ELR (cell line): ENCODE measurements around the gene DISP2.

Experiments
- DNase-seq: peaks from one replicate; pipeline ENCODE4 v3.0.0-alpha.2; 2015; ENCODE audit warnings: low read depth

DISP2 gene

GRCh38 chr15:40325700-40326099, 32.3 kb upstream of the DISP2 start:
- DNase-seq, result no peak

GRCh38 chr15:40327457-40327856, 30.6 kb upstream of the DISP2 start:
- DNase-seq, result no peak

DNA sequence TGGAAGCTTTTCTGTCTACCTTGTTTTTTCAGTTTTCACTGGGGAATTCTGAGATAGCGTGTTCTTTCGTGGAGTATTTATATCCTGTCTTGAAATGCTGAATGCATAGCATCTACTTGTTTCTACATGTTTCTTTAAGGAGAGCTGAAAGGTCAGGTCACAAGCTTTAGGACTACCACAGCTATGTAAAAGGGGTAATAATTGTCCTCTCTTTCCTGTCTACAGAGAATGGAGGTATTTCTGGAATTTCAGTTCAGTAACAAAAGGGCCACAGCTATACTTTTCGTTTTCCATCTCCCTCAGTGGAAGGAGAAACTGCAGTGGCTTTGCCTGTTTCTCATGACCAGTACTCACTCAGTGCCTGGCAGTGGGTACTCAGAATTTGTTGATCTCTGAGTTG, 29.8 kb upstream of the DISP2 start:
- DNase-seq, result no peak

- DNase-seq, result no peak
Measured at GRCh38 chr15:40328751-40329150, 29.3 kb upstream of the DISP2 start.

DNA sequence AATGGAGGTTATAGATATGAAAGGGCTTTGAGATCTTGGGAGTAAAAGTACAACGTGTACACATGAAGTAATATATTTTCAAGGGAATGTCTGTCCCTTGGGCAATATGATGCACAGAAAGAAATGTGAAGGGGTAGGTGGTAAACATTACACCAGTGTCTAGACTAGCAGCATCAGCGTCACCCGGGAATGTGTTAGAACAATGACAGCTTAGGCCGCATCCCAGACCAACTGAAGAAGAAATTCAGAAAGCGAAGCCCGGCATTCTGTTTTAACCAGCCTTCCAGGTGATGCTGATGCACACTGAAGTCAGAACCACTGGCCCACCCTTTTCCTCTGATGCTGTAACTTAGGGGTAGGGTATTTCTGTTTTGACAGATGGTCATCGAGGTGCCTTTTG, 28.2 kb upstream of the DISP2 start:
- no peak for DNase-seq

DNA sequence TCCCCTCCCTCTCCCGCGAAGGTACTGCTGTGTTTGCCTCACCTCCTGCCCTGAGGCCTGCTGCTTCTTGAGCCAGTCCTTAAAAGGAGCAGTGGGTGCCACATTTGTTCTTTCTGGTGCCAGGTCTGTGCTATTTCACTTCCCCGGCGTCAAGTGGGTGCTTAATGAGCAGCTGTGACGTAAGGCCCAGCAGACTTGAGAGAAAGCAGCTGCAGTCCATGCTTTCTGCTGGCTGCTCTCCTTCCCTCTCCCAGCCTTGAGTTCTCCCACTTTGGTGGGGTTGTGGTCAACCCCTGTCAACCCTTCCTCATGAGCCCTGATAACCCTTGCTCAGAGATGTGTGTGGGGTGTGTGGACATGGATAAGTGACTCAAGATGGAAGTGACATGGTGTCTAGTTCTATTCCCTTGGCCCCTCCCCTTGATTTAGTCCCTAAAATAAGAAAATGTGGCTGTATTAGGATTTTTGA, 27.6 kb upstream of the DISP2 start:
- no peak for DNase-seq

DNA sequence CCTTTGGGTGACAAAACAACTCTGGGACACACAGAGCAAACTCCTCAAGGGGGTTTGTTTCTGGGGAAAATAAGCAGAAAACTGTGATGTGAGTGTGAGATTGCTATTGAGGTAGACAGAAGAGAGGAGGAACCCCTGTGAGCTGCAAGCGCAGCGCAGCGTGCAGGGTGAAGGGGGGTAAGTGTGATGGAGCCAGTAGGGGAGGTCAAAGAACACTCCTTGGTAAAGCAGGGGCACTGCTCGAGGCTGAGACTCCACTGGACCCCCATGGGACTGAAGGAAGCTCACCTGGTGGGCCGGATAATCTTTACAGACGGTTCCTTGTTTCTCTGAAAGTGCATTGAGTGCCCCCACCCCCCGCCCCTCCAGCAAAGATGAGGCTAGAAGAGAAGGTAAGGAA, 27.0 kb upstream of the DISP2 start:
- no peak for DNase-seq

DNA sequence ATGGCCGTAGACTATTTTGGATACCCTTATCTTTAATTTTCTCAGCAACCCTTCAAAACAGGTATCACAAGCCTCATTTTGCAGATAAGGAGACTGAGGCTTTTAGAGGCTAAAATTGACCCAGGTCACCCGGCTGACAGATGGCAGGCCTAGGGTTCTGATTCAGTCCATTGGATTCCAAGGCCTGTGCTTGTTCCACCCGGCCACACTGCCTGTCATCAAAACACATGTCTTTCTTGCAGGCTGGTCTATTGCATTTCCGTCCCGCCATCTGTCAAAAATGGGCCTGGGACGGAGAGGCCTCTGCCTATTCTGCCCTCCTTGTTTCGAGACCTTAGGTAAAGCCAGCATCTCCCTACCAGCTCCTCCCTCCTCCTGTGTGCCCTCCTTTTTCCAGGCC, 26.4 kb upstream of the DISP2 start:
- no peak for DNase-seq

GRCh38 chr15:40332113-40332781, 25.8 kb upstream of the DISP2 start:
- no peak for DNase-seq

GRCh38 chr15:40333922-40334492, 24.0 kb upstream of the DISP2 start:
- no peak for DNase-seq

DNA sequence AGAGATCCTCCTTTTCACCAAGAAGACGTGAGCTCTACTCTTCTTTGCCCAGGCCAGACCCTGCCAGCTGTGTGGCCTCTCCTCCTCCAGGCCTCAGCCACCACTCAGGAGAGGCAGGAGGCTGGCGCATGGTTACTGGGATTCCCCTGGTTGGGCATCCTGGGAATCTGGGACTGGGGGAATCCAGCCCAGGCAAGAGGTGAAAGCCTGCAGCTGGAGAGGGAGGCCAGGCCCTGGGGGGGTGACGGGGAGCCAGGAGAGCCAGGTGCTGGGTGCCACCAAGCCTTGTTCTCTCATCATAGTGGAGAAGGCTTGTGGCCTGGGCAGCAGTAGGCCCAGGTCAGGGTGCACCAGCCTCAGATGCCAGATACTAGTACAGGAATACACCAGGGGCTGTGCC, 23.5 kb upstream of the DISP2 start:
- no peak for DNase-seq

DNA sequence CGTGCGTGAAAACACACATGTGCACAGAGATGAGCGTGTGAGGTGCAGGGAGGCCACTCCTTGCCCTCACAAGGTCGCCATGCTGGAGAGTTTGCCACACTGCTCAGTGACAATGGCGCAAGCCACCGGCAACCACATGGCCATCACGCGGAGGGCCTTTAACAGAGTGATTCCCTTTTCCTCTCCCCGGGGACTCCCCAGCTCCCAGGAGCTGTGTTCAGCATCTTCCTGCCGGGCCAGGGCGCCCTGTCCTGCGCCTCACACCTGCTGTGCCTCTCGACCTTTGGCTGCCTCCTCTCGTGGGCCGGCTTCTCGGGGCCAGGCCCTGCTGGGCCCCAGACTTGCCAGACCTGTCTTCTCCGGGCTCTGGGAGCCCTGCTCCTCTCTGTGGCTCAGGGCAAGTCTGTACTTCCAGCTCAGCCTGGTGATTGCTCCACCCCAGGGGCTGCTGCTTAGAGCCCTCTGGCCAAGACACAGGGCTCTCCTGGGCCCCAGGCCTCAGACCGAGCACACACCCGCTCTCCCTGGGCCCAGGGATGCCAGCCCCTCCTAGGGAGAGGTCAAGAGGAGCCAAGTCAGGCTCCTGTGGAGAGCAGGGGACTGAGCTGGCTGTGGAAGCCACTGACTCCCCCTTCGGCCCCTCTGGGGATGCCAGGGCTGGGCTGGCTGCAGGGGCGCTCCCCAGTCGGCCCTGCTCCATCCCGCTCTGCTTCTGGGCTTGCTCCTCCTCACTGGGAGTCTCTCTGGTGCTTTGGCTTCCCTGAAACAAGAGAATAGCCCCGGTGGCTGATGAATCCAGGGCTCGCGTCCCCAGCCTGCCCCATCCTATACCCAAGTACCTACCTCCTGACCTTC, 22.9 kb upstream of the DISP2 start:
- DNase-seq, result no peak

GRCh38 chr15:40335938-40336743, 21.9 kb upstream of the DISP2 start:
- DNase-seq, result no peak

- no peak for DNase-seq
Measured at GRCh38 chr15:40336744-40337122, 21.3 kb upstream of the DISP2 start.

GRCh38 chr15:40337597-40337996, 20.4 kb upstream of the DISP2 start:
- no peak for DNase-seq

- DNase-seq, result peak; percentile 82
Measured at GRCh38 chr15:40338041-40338657, 19.9 kb upstream of the DISP2 start.

DNA sequence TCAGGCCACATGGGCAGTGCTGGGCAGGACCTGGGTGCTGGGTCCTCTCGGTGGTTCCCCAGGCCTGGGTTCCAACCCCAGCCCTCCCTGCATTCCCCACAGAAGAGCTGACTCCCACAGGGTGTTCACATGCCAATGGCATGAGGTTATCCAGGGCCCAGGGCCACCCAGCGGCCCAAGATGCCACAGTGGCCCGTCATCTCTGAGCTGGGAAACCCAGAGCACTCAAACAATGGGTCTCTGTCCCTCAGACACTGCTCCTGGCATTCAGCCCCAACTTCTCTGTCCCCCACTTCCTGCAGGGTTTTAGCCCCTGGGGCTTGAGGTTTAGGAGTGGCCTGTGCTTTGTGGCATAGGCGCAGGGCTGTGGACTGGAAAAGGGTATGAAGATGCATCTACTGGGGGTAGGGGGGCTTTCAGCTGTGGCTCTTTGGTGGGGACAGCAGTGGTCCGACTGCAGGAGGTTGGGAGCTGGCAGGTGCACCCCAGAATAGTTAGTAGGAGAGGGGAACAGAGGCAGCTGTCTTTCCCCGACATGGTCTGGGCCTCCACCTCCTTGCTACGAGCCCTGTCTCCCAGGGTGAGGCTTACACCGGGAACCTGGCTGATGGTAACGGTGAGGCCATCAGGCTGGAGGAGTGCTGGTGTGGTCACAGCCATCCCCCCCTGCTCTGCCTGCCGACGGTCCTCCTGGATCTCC, 18.9 kb upstream of the DISP2 start:
- peak; percentile 99 for DNase-seq

DNA sequence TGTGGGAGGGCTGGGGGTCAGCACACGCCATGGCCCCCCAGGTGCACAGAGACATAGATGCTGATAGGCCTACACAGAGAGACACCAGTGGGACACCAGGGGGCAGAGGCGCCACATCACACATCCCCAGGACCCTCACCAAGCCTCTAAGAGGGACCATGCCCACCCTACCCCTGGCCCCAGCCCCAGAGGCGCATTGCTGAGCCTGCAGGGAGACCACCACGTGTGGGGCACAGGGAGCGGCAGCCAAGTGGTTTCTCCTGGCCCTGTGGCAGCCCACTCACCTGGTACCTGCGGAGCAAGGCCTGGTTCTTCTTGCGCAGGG, 18.4 kb upstream of the DISP2 start:
- peak; percentile 45 for DNase-seq

DNA sequence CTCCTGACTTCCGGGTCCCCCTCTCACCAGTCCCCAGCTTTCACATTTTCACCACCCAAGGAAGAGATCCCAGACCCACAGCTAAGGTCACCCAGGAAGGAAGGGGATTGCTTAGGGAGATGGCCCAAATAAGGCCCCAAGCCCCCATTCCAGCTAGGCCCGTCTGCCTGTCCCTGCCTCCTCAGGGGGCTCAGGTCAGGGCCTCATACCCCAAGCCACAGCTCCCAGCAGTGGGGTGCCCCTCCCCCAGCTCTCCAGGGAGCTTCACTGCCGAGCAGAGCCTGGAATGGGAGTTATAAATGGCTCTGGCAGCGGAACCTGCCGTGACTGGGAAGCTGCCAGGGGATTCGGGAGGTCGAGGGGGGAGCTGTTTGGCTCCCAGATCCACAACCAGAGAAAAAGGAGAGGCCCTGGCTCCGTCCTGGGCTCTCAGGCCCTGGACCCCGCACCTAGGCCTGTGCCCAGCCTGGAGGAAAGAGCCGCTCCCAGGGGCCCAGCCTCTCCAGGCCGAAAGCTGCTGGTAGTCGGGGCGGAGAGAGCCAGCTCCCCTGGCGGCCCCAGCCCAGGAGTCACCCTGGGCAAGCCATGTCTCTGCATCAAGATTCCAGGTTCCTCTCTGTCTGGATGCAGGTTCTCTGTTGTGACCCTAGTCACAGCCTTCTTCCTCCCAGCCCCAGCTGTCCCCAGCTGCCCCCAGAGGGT, 17.8 kb upstream of the DISP2 start:
- DNase-seq, result peak; percentile 65

GRCh38 chr15:40340740-40341400, 17.1 kb upstream of the DISP2 start, which contains the start of gene CCDC9B:
Gene CCDC9B (minus strand): TSS chr15:40340939. CDS start chr15:40340819, 120 bp downstream.
- peak; percentile 90 for DNase-seq
